ENCODE data around the gene NRCAM.

NRCAM gene

DNA sequence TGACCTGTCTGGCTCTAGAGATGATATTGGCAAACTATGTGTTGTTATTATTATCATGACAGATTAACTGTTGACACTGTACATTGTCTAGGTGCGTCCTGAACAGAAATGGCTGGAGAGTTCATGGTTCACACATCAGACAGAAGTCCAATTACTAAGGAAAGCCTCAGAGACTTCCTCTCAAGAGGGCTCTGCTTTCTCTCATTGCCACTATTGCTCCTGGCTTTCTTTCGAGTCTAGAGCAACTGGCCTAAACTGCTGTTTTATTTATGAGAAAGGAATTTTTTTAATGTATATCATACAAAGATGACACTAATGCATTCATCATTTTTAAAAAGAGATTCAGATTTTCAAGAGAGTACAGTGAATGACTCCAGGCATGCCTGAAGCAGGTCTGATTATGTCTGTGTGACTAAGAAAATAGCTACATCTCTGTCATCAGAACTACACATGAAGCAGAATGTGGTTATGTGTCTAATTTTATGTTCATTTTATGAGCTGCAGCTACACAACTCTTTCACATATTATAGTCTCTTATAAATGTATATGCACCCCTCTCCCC lies 30.4 kb downstream of the NRCAM start:
- DNase-seq (ENCODE audit: low read depth in 2 of 2, low spot score in 1 of 2) = no peak

DNA sequence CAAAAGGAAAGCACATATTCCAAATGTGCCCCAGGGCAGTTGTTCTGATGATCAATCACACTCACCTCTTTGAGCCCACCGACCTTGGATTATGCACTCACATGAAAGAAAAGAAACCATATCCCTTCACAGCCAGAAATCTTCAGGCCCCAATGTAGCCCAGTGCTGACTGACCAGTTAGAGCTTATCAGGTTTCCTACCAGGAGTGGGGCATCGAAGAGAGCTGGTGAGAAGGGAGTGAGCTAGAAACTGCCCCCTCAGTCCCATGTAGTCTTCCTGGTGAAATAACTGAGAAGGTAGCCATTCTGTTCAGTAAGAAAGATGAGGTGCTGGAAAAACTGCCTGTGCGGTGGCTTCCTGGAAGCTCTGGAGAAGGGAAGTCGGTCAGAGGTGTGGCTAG lies 32.2 kb downstream of the NRCAM start:
- DNase-seq (ENCODE audit: low read depth in 2 of 2, low spot score in 1 of 2) = no peak

DNA sequence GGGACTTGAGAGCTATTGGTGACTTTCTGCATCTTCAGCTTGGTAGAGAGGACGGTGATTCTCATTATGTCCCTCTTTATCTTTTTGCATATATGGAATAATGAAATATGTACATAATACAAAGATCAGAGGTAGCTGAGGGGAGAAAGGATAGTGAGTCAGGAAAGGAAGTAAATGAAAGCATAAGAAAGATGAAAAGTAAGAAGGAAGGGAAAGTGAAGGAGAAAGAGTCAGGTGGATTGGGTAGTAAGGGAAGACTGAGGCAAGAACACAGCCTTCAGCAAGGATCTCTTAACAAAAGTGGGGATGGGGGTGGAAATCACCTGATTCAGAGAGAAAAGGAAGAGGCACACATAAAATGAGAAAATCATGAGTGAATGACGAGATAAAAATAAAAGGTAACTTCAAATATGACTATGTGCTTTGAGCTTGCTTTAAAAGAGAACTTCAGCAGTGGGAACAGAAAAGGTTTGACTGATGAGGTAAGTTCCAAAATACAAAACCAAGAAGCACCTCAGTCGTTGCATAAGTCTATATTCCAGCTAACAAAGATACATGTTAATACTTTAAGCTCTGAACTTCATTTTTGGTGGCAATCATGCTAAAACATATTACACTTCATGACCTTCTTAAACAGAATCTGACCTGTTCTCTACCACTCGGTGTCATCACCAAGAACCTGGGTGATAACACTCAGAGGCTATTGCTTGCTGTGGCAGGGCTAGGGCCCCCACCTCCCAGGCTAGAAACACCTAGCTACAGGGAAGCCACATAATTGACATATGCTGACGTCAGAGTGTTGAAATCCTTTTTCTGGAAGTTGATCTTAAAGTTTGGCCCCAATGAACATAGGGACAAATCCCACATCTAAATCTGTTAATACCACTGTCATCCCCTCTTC lies 32.9 kb downstream of the NRCAM start:
- no peak for DNase-seq (ENCODE audit: low read depth in 2 of 2, low spot score in 1 of 2)

DNA sequence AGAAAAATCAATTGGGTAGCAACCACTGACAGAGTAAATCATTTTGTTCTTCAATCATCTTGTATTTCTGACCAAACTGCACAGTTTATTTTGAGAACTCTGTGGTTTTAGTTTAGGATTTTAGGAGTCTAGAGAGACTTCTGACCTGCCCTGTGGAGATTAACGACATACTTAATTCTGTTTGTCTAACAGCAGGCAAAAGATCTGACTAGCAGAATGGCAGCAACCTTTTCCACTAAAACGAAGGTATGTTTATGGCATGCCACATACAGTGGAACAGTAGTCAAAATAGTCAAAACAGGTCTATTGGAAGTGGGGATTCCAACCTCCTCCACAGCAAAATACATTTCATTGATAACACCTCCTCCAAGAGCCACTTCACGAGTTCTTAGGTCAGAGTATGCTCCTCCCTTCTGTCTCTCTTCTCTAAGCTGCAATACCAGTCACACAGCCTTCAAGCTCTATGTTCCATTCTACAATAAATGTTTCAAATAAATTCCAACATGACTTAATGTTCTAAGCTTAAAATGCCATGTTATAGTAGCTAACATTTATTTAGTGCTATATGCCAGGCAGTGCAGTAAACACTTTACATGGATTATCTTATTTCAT lies 34.4 kb downstream of the NRCAM start:
- DNase-seq (ENCODE audit: low read depth in 2 of 2, low spot score in 1 of 2) = no peak

DNA sequence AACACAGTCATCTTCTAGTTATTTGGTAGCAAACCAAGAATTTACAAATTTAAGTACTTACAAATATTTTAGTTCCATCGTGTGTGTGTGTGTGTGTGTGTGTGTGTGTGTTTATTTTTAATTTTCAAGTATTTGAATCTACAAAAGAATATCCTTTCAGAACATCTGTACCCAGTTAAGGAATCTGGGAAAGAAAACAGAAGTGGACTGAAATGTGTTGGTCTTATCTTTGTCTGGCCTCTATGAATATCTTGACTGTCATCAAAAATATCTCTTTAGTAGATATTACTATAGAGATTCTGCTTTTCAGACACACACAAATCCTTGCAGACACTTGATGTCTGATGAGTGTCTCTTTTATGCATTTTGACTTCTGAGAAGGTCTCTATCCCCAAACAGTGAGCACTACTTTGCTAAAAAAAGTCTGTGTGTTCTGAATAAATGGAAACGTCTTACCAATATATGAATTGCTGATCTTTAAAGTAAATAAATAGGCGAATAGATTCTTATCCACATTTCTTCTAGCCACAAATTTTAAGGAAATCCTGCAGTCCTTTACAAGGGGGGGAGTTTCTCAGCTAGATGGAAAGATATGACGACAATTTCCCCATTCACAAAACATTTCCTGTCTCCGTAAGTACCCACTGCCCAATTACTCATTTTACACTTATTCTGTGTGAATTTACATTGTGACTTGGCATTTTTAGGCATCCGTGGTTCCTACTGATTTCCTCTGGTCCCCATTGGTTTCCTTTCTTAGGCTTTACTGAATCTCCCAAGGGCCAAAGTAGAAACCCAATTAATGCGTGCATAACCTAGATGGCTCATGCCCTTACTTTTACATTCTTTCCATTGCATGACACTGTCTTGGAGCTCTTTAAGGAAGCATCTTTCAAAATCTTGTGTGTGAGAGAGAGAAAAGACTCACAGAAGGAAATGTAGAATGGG lies 36.0 kb downstream of the NRCAM start:
- DNase-seq (ENCODE audit: low read depth in 2 of 2, low spot score in 1 of 2) = no peak

DNA sequence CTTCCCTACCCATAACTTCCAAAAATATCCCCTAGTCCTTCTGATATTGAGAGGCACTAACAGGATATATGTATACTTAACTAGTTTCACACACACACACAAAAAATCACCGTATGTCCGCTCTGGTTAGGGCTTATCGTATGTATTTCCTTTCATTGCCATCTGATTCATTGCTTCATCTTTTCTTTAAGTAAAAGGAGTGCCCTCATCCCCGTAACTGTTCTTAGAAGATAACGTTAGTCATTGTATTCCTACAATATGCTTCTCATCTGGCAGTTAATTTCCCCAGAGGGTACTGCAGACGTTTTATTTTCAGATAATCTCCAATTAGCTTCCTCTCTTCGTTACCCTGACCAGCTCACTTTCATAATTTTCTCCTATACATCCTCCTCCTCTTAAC lies 37.3 kb downstream of the NRCAM start:
- DNase-seq (ENCODE audit: low read depth in 2 of 2, low spot score in 1 of 2) = no peak

DNA sequence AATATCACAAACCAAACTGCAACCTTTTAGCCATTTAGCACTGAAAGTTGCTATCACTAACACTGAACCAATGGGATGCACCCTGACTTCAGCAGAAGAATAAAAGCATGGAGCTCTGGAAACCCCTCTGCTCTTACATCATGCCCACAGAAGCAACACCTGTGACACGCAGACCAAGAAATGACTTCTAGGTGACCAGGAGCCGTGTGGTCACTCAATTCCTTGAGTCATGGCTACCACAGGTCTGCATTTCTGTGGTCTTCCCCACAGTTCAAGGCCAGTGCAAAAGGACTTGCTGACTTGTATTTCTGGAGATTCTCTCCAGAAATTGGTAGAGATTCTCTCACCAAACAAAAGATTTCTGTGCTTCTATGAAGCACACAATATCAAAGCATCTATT lies 38.3 kb downstream of the NRCAM start:
- DNase-seq (ENCODE audit: low read depth in 2 of 2, low spot score in 1 of 2) = no peak

DNA sequence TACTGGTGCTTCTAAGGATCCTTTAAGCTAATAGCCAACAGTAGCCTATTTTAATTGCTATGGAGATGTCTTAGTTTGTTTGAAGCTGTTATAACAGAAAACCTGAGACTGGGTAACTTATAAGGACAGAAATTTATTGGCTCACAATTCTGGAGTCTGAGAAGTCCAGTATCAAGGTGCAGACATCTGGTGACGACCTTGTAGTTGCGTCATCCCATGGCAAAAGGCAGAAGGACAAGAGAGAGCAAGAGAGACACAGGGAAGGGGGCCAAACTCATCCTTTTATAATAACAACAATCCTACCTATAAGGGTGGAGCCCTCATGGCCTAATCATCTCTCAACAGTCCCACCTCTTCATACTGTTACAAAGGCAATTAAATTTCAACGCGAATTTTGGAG lies 39.1 kb downstream of the NRCAM start:
- no peak for DNase-seq (ENCODE audit: low read depth in 2 of 2, low spot score in 1 of 2)

DNA sequence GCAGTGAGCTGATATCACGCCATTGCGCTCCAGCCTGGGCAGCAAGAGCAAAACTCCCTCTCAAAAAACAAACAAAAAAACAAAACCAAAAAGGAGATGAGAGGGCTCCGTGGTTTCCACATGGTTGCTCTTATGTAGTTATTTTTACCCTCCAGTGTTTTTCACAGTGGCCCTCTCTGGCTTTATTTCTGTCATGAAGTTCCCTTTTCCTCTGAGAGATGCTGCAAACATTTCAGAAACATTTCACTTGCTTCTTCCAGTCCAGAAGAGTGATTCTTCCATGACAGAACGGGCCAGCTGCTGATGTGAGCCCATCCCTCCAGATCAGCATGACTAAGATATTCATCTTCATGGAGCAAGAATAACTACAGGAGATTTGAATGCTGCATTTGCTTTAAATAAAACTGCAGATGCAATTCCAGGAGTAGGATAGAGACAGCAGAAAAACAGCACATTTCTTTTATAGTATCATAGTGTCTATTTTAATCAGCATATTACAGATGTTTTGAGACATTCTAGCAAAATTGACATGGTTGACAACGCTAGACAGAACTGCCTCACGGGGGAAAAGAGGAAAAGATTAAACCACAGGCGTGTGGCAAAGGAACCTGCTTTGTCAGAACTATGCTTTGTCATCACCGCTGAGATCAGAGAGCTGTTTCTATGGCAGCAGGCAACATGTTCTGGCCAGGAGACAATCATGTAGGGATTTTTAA lies 40.3 kb downstream of the NRCAM start:
- DNase-seq (ENCODE audit: low read depth in 2 of 2, low spot score in 1 of 2) = no peak

DNA sequence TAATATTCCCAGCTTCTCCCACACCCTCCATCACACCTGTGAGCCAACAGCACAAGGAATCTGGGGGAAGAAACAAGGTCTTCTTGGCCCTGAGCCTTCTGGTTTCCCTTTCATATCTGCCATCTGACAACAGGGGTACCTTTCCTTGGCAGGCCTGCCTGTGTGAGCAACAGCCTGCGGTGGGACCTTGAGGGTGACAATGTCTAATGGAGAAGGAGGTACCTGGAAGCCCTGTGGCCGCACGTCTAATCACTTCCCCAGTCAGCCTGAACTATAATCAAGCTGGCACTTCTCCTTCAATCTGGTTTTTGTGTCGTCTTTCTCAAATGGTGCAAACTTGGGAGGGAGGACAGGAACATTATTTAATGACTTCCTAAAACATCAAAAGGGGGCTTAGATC lies 41.2 kb downstream of the NRCAM start:
- DNase-seq (ENCODE audit: low read depth in 2 of 2, low spot score in 1 of 2) = no peak

DNA sequence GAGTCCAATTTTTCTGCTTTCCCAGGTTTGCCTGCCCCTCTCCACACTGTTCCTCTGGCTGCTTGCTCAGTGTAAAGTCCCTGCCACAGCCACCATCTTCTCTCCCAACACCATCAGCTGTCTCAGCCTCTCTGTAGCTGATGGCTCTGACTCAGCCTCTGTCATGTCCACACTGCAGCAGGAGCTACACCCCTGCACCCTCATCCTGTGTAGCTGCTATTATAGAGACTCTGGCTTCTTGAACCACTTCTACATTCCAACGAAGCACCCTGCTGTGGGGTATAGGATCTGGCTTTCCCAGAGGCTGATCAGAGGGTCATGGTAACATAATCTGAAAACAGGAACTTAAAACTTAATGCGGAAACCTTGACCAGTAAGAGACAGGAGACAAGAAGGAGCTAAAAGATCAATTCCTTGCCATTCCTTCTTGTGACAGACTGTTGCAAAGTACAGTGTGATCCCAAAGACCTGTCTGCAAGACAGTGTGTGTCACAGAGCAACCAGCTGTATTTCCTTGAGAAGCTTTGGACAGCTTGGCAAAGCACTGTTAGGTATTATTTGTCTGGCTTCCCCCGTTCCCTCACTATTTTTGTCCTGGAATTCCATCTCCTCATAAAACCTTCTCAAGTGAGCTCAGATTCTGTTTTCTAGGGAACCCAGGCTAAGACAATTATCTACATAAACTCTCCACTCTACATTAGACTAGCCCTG lies 42.3 kb downstream of the NRCAM start:
- DNase-seq (ENCODE audit: low read depth in 2 of 2, low spot score in 1 of 2) = no peak

DNA sequence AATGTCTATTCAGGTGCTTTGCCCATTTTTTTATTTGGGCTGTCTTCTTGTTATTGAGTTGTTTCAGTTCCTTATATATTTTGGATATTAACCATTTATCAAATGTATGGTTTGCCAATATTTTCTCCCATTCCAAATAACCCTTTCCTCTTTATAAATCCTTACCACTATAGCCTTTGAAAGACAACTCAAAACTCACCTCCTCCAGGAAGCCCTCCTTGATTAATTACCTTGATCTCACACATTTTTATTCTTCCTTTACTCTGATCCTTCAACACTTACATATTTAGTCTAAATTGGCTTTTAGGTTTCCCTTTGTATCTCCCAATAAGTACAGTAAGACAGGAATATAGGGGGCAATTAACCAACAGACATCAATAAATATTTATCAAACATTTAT lies 42.9 kb downstream of the NRCAM start:
- no peak for DNase-seq (ENCODE audit: low read depth in 2 of 2, low spot score in 1 of 2)

DNA sequence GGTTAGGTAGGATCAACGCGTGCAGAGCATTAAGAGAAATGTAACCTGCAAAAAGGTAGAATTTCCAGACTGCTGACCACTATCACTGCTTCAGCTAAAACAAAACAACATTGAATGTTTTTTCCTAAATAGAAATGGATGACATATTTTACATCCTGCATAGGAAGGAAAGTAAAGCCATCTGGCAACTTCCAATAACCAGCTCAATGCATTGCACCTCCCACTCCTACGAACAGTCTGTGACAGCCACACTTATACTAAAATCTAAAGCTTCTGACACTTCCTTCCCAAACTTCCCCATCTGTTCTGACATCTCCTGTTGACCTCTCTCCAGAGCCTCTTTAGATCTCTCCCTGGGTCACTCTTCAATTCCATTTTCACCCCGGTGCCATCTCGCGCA lies 47.1 kb downstream of the NRCAM start:
- no peak for DNase-seq (ENCODE audit: low read depth in 2 of 2, low spot score in 1 of 2)

DNA sequence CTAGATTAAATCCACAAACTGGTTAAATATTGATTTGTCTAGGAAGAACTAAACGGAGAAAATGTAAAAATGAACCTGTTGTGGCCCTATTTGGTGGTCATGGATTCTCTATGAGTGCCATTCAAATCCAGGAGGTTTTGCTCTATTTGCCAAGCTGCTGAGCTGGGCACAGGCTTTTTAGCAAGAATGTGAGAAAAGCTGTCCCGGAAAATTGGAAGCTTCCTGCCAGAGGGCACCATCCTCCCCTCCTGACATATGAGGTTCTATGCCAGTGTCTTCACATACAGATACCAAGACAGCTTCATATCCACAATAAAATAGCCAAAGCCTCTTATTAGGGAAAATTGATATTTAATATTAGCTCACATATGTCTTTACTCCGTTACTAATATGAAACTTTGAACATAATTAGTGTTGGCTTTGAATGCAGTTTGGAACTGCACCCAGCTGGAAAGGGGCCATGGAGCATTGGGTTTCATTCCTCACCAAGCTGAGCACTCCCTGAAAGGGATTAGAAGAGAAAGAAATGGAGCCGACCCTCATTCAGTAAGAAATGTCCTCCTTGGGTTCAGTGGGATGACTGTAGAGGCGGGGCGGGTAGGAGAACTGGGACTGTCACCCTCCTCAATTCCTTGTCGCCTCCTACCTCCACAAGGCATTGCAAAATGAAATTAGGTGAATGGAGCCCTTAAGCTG lies 47.8 kb downstream of the NRCAM start:
- DNase-seq (ENCODE audit: low read depth in 2 of 2, low spot score in 1 of 2) = no peak

DNA sequence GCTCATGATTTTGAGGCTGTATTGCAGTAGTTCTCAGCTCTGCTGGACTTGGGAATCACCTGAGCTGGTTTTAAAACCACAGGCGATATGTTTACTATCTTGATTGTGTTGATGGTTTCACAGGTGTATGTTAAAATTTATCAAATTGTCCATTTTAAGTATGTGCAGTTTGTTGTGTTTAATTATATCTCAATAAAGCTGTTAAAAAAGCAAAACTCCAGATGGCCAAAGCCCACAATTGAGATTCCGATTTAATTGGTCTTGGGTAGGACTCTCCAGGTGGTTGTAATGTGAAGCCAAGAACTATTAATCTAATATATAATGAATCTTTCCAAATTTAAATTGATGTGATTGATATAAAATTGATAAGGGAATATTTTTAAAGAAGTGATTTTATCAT lies 48.6 kb downstream of the NRCAM start:
- DNase-seq (ENCODE audit: low read depth in 2 of 2, low spot score in 1 of 2) = no peak

DNA sequence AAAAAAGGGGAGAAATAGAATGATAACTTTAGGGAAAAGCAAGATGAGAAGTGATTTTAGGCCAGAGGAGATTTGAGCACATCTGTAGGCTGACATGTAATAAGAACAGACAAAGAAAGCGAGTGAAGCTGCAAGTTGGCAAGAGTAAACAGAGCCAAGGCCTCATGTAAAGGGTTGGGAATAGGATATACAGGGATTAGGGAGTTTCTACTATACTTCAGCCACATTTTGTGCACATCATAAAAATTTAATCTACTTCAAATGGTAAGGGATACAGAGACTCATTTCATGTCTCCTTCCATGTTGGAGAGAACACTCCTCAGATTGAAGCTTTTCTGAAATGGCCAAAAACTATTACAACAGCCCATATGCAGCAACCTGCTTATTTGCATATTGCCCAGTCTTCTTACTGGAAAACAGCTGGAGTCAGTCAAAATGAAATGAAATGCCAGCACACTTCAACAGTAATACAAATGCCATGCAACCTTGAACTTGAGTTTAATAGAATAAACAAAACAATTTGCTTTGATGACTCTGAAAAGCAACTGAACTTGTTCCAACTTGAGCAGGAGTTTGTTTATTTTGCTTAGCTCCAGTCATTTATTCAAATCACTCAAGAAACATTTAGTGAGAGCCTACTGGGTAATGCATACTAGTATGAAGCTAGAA lies 49.9 kb downstream of the NRCAM start:
- no peak for DNase-seq (ENCODE audit: low read depth in 2 of 2, low spot score in 1 of 2)

DNA sequence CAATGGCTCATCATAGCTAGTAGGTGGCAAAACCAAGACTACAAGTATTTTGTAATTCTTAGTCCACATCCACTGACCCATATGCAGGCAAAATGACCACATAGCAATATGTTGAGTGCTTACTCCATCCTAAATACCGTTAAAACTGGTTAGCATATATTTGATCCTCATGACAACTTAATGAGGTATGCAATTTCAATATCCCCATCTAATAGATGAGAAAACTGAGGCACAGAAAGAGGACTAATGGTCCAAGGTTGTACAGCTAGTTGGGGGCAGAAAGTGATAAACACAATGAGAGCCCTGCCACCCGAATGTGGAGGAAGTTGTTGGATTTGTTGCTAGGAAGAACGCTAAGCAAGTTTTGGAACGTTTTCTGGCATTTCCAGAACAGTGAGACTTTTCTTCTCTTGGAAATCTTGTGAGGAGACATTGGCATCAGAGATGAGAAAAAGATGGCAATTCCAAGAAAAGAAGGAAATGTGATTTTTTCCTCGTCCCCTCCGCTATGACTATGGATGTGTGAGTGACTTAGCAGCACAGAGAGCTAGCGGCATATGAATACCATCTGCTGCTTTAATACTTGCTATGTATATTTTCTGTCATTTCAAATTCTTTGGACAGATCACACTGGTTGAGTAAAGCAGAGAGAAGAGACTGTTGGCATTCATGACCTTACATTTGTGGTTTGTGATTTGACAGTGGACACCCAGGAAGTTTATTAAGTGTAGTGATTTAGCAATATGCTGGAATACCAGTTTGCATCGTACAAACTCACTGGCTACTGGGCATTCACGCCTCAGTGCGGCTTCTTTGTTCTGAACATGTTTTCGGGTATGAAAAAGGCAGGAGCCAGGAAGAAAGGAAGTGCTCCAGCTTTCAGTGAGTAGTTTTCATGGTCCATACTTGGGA lies 51.5 kb downstream of the NRCAM start:
- no peak for DNase-seq (ENCODE audit: low read depth in 2 of 2, low spot score in 1 of 2)
